C4-2B (cell line): ENCODE data around the gene PML.

Experiments used
- ZFX ChIP-seq: fragments of 450-650 bp; IDR thresholded peaks from 2 replicates; pipeline ENCODE4 v1.6.1; 2017
- TF ChIP-seq, protein P1 (sequence below): fragments of 450-650 bp; conservative IDR thresholded peaks from 2 replicates; pipeline ENCODE4 v1.5.1; 2017; ENCODE audit warnings: mild to moderate bottlenecking

DNA sequence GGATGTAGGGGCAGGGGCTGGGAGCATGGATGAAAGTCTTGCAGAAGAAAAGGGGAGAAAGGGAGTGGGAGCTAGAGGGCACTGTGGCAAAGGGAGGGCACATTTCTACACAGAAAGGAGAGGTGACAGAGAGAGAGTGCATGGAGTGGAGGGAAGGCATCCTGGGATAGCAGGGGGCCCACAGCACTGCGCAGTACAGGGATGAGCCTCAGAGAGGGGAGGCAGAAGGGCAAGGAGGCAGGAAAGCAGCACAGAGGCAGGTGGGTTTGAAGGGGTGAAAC, 7.8 kb upstream of the PML start:
- TF ChIP-seq, protein P1, sequence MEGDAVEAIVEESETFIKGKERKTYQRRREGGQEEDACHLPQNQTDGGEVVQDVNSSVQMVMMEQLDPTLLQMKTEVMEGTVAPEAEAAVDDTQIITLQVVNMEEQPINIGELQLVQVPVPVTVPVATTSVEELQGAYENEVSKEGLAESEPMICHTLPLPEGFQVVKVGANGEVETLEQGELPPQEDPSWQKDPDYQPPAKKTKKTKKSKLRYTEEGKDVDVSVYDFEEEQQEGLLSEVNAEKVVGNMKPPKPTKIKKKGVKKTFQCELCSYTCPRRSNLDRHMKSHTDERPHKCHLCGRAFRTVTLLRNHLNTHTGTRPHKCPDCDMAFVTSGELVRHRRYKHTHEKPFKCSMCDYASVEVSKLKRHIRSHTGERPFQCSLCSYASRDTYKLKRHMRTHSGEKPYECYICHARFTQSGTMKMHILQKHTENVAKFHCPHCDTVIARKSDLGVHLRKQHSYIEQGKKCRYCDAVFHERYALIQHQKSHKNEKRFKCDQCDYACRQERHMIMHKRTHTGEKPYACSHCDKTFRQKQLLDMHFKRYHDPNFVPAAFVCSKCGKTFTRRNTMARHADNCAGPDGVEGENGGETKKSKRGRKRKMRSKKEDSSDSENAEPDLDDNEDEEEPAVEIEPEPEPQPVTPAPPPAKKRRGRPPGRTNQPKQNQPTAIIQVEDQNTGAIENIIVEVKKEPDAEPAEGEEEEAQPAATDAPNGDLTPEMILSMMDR: no peak
- TF ChIP-seq ZFX: no peak
